ENCODE results near the gene CACNG1.

DNA sequence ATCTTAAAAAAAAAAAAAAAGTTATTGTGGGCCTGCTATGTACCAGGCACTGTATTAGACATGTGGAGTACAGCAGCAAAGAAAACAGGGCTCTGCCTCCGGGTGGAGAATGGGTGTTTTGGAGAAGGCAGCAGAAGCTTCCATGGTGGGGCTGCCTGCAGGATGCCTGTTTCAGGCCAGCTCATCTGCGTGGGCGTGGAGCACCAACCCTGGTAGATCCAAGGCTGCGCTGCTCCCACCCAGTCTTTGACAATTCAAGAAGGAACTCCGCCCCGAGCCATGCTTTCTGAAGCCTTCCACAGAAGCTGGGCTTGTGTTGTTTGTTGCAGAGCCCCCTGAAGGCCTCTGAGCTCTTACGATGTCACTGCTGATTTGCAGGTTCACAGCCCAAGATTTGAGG lies 23.2 kb upstream of the CACNG1 start:
- no peak for TF ChIP-seq FOXJ3 (CRISPR knock-in tag; IDR thresholded peaks at IDR 0.05)
- TF ChIP-seq, protein P1, sequence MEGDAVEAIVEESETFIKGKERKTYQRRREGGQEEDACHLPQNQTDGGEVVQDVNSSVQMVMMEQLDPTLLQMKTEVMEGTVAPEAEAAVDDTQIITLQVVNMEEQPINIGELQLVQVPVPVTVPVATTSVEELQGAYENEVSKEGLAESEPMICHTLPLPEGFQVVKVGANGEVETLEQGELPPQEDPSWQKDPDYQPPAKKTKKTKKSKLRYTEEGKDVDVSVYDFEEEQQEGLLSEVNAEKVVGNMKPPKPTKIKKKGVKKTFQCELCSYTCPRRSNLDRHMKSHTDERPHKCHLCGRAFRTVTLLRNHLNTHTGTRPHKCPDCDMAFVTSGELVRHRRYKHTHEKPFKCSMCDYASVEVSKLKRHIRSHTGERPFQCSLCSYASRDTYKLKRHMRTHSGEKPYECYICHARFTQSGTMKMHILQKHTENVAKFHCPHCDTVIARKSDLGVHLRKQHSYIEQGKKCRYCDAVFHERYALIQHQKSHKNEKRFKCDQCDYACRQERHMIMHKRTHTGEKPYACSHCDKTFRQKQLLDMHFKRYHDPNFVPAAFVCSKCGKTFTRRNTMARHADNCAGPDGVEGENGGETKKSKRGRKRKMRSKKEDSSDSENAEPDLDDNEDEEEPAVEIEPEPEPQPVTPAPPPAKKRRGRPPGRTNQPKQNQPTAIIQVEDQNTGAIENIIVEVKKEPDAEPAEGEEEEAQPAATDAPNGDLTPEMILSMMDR (IDR thresholded peaks at IDR 0.05): no peak
- TF ChIP-seq, protein P2, sequence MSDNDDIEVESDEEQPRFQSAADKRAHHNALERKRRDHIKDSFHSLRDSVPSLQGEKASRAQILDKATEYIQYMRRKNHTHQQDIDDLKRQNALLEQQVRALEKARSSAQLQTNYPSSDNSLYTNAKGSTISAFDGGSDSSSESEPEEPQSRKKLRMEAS (IDR thresholded peaks at IDR 0.05; ENCODE audit: low read depth): no peak
- TF ChIP-seq ELF1 (IDR thresholded peaks at IDR 0.05): no peak
- no peak for TF ChIP-seq GABPA (IDR thresholded peaks at IDR 0.05; ENCODE audit: low read depth)
